Smooth muscle cell (in vitro differentiated cells): ENCODE results near the gene FAM177B. TPM values are rescaled to one million over a fixed set of nuclear protein-coding genes. Genes with fewer than 3 reads are reported as not detected.

Experiments used
- DNase-seq: peaks from one replicate; lab custom pipeline; 2025; ENCODE audit not compliant: unreplicated experiment; lab: John Stamatoyannopoulos, UW
- H2AFZ ChIP-seq: fragments of 200-600 bp; sonication (generic); 2 replicates; pipeline ENCODE4 v1.6.0; 2016; ENCODE audit warnings: antibody characterized with exemption, low read depth, mild to moderate bottlenecking
- H3F3A ChIP-seq: fragments of 200-600 bp; sonication (generic); 2 replicates; pipeline ENCODE4 v1.6.0; 2017; ENCODE audit warnings: antibody characterized with exemption, low read depth
- H3K27ac ChIP-seq: fragments of 200-600 bp; sonication (generic); 2 replicates; pipeline ENCODE4 v1.5.1; 2016; ENCODE audit warnings: low read depth, mild to moderate bottlenecking
- H3K27me3 ChIP-seq: fragments of 200-600 bp; sonication (generic); 2 replicates; pipeline ENCODE4 v1.6.1; 2016; ENCODE audit warnings: low read depth, mild to moderate bottlenecking
- H3K36me3 ChIP-seq: fragments of 200-600 bp; sonication (generic); 2 replicates; pipeline ENCODE4 v1.5.1; 2016; ENCODE audit warnings: low read depth
- H3K4me1 ChIP-seq: fragments of 200-600 bp; sonication (generic); 2 replicates; pipeline ENCODE4 v1.5.1; 2016; ENCODE audit warnings: low read depth
- H3K4me2 ChIP-seq: fragments of 200-600 bp; sonication (generic); 2 replicates; pipeline ENCODE4 v1.6.0; 2016; ENCODE audit warnings: mild to moderate bottlenecking
- H3K4me3 ChIP-seq: fragments of 200-600 bp; sonication (generic); 2 replicates; pipeline ENCODE4 v1.5.1; 2016; ENCODE audit warnings: mild to moderate bottlenecking
- H3K79me2 ChIP-seq: fragments of 200-600 bp; sonication (generic); 2 replicates; pipeline ENCODE4 v1.6.0; 2016; ENCODE audit warnings: low read depth, mild to moderate bottlenecking
- H3K9ac ChIP-seq: fragments of 200-600 bp; sonication (generic); 2 replicates; pipeline ENCODE4 v1.6.0; 2016; ENCODE audit warnings: low read depth
- H3K9me3 ChIP-seq: fragments of 200-600 bp; sonication (generic); replicated peaks from 2 replicates; pipeline ENCODE4 v1.5.1; 2016; ENCODE audit warnings: low read depth
- H4K20me1 ChIP-seq: fragments of 200-600 bp; sonication (generic); 2 replicates; pipeline ENCODE4 v1.6.0; 2016; ENCODE audit warnings: low read depth
- CTCF ChIP-seq: fragments of 200-600 bp; sonication (generic); IDR thresholded peaks from 2 replicates; pipeline ENCODE4 v1.5.1; 2017; ENCODE audit warnings: borderline replicate concordance, mild to moderate bottlenecking, antibody characterized with exemption; ENCODE audit not compliant: insufficient read depth, poor library complexity, severe bottlenecking
- WGBS: methylation state at CpG from one replicate; pipeline ENCODE4 v1.1.7; 2016; ENCODE audit warnings: low lambda C conversion rate; 5-methylcytosine and 5-hydroxymethylcytosine counted together
- polyA plus RNA-seq: library from polyadenylated mRNA; unstranded; fragments of >200 nt; fragmentation: Nextera tagmentation; extraction: Ambion mirVana; gene quantifications from 2 replicates; pipeline ENCODE4 v1.2.1, GENCODE V29; 2016
- total RNA-seq: library from RNA; depleted of rRNA; stranded (reverse); fragments of >200 nt; gene quantifications from 2 replicates; pipeline ENCODE4 v1.2.3, GENCODE V29; 2014

FAM177B gene
- total and polyA plus RNA-seq, 2 experiments from 2014 or later, result not detected

DNA sequence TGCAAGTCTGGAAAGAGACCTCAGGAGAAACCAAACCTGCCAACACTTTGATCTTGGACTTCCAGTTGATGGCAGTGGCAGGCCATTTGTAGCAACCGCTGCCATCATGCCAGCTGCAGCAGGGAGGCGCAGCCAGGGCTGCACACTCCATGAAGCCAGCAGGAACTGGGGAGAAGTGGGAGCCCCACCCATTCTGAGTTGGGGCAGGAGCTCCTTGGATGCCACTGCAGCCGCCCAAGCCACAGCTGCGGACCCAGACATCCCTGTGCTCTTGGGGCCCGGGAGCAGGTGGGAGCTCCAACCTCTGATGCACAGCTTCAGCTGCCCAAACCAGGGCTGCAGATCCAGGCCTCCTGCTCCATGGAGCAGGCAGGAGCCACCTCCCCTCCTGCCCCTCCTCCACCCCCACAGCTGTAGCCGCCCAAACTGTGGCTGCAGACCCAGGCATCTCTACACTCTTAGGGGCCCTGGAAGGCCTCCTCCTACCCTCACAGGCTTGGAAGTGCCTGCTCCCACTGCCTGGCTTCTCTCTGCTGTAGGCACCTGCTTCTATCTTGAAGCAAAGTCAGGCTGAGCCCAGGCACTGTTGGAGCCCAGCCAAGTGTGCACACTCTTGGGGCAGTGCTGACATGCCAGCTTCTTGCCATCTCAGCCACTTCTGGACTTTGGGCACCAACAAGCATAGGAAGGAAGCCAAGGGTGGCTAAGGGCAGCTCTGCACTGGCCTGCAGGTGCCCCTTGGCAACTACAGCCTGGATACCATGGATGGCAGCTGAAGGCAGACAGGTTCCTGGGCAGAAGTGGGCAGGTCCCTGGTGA, 57.9 kb downstream of the FAM177B start:
- Histone ChIP-seq H3F3A (no peaks in the 10 kb centered on the region), H3K36me3 (no peaks in the 10 kb centered on the region), H3K27ac (no peak overlapping the region), H4K20me1 (no peaks in the 10 kb centered on the region), H3K4me3 (no peak overlapping the region), H3K4me2 (no peak overlapping the region), H2AFZ (no peak overlapping the region), H3K4me1 (no peaks in the 10 kb centered on the region), H3K79me2 (no peaks in the 10 kb centered on the region), H3K9me3 (no peaks in the 10 kb centered on the region), H3K27me3 (no peaks in the 10 kb centered on the region), H3K9ac (no peak overlapping the region)
- DNase-seq, result no peak
- WGBS, result 97% methylated on average over 3 of the region's 6 CpGs
- TF ChIP-seq CTCF, result no peak

GRCh38 chr1:222798116-222798515, 61.1 kb downstream of the FAM177B start:
- H3K4me3 ChIP-seq, result no peak overlapping the region
- no peaks in the 10 kb centered on the region for H4K20me1 ChIP-seq
- no peaks in the 10 kb centered on the region for H3K36me3 ChIP-seq
- no peak overlapping the region for H3K4me2 ChIP-seq
- H2AFZ ChIP-seq, result no peak overlapping the region
- no peak for TF ChIP-seq CTCF
- no peaks in the 10 kb centered on the region for H3K27me3 ChIP-seq
- H3F3A ChIP-seq, result no peaks in the 10 kb centered on the region
- H3K9me3 ChIP-seq, result no peaks in the 10 kb centered on the region
- DNase-seq, result no peak
- no peak overlapping the region for H3K9ac ChIP-seq
- no peaks in the 10 kb centered on the region for H3K79me2 ChIP-seq
- no peak overlapping the region for H3K27ac ChIP-seq
- H3K4me1 ChIP-seq, result no peaks in the 10 kb centered on the region

DNA sequence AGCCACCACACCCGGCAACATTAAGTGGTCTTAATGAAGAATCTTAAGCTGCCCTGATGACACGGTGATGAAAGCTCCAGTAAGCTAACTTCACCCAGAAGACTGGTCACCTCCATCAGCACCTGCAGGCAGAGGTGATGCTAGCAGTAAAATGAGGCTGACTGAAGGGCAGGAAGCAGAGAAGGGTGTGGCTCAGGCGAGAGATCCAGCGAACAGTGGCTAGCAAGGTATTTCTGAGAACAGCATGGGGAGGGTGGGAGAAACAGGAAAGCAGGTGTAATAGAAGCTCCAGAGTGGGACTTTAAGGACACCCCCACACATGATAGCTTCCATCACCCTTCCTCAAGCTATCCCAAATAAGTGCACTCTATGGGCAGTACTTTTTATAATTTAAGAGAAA, 62.0 kb downstream of the FAM177B start:
- Histone ChIP-seq H2AFZ (no peak overlapping the region), H3K79me2 (no peaks in the 10 kb centered on the region), H3K4me3 (no peak overlapping the region), H3K9me3 (no peaks in the 10 kb centered on the region), H4K20me1 (no peaks in the 10 kb centered on the region), H3K4me1 (no peaks in the 10 kb centered on the region), H3F3A (no peaks in the 10 kb centered on the region), H3K4me2 (no peak overlapping the region), H3K9ac (no peak overlapping the region), H3K27me3 (no peaks in the 10 kb centered on the region), H3K36me3 (no peaks in the 10 kb centered on the region), H3K27ac (no peak overlapping the region)
- no peak for DNase-seq
- 73% methylated on average over 4 of the region's 4 CpGs for WGBS
- TF ChIP-seq CTCF, result no peak

Other genes with a start within 250 kb of the FAM177B start
- 0.63 TPM in 1 of 2 replicates, not detected in the other for gene HHIPL2, start 189.1 kb upstream of the FAM177B start, total RNA-seq
- gene HHIPL2, start 189.1 kb upstream of the FAM177B start, polyA plus RNA-seq, result 1.1 and 1.3 TPM in 2 replicates
- 7.4 and 10.6 TPM in 2 replicates for gene TAF1A, start 147.3 kb upstream of the FAM177B start, total RNA-seq
- 5.1 and 6.2 TPM in 2 replicates for gene TAF1A, start 147.3 kb upstream of the FAM177B start, polyA plus RNA-seq
- gene MIA3, start 119.1 kb upstream of the FAM177B start, total RNA-seq, result 64.0 and 71.2 TPM in 2 replicates
- gene MIA3, start 119.1 kb upstream of the FAM177B start, polyA plus RNA-seq, result 56.8 and 61.8 TPM in 2 replicates
- gene AIDA, start 24.7 kb upstream of the FAM177B start, total RNA-seq, result 50.9 and 60.9 TPM in 2 replicates
- gene AIDA, start 24.7 kb upstream of the FAM177B start, polyA plus RNA-seq, result 33.6 and 40.6 TPM in 2 replicates
- 64.3 and 75.0 TPM in 2 replicates for gene BROX, start 24.6 kb upstream of the FAM177B start, total RNA-seq
- 13.3 and 15.9 TPM in 2 replicates for gene BROX, start 24.6 kb upstream of the FAM177B start, polyA plus RNA-seq
- 8.4 and 10.4 TPM in 2 replicates for gene DISP1, start 77.8 kb downstream of the FAM177B start, total RNA-seq
- 4.5 and 5.6 TPM in 2 replicates for gene DISP1, start 77.8 kb downstream of the FAM177B start, polyA plus RNA-seq